Measurements from ENCODE around the gene RAMP3.
"Not testable (repeated sequence)": the region's sequence is repeated elsewhere in the genome, so short reads cannot be mapped to it uniquely, and the experiment has no call there.

The RAMP3 gene

GRCh38 chr7:45157653-45158401, at the start of gene RAMP3:
RAMP3 (plus strand) TSS chr7:45157791; CDS start chr7:45157829, 38 bp downstream.
- no peak for DNase-seq

GRCh38 chr7:45108863-45109262, 48.7 kb upstream of the RAMP3 start:
- no peak for DNase-seq

GRCh38 chr7:45111298-45112223, 46.0 kb upstream of the RAMP3 start, which contains the start of gene TBRG4:
TBRG4 (minus strand) TSS chr7:45111697; CDS start chr7:45109237, 2,460 bp downstream.
- DNase-seq: peak; percentile 97

GRCh38 chr7:45112648-45113047, 44.9 kb upstream of the RAMP3 start:
- no peak for DNase-seq

GRCh38 chr7:45114257-45114656, 43.3 kb upstream of the RAMP3 start:
- not testable (repeated sequence) for DNase-seq

- no peak for DNase-seq
Observed at GRCh38 chr7:45114926-45115325, 42.7 kb upstream of the RAMP3 start.

- no peak for DNase-seq
Observed at GRCh38 chr7:45116048-45116447, 41.5 kb upstream of the RAMP3 start.

- DNase-seq: no peak
Observed at GRCh38 chr7:45117582-45117981, 40.0 kb upstream of the RAMP3 start.

- DNase-seq: no peak
Observed at GRCh38 chr7:45118292-45118691, 39.3 kb upstream of the RAMP3 start.

- DNase-seq: no peak
Observed at GRCh38 chr7:45118889-45119331, 38.7 kb upstream of the RAMP3 start.

- no peak for DNase-seq
Observed at GRCh38 chr7:45119550-45119949, 38.0 kb upstream of the RAMP3 start.

GRCh38 chr7:45122975-45123860, 34.4 kb upstream of the RAMP3 start:
- DNase-seq: no peak

- no peak for DNase-seq
Observed at GRCh38 chr7:45123913-45124710, 33.5 kb upstream of the RAMP3 start.

- DNase-seq: no peak
Observed at GRCh38 chr7:45125193-45125904, 32.2 kb upstream of the RAMP3 start.

GRCh38 chr7:45126201-45126600, 31.4 kb upstream of the RAMP3 start:
- DNase-seq: no peak

GRCh38 chr7:45126920-45127319, 30.7 kb upstream of the RAMP3 start:
- DNase-seq: no peak

- no peak for DNase-seq
Observed at GRCh38 chr7:45129181-45129800, 28.3 kb upstream of the RAMP3 start.

GRCh38 chr7:45129906-45130305, 27.7 kb upstream of the RAMP3 start:
- no peak for DNase-seq

- DNase-seq: no peak
Observed at GRCh38 chr7:45130910-45131309, 26.7 kb upstream of the RAMP3 start.

GRCh38 chr7:45131891-45132290, 25.7 kb upstream of the RAMP3 start:
- DNase-seq: no peak
